OCI-LY1 (cell line): Measurements from ENCODE around the gene SETDB1.

ENCODE experiments used
- H2AFZ ChIP-seq: fragments of 200-600 bp; sonication (generic), shearing (Covaris generic); 2 replicates; pipeline ENCODE4 v1.6.0; 2014; ENCODE audit warnings: antibody characterized with exemption, mild to moderate bottlenecking, low read length
- H3F3A ChIP-seq: fragments of 200-600 bp; sonication (generic), shearing (Covaris generic); 2 replicates; pipeline ENCODE4 v1.6.0; 2014; ENCODE audit warnings: mild to moderate bottlenecking, antibody characterized with exemption, low read length, moderate library complexity; ENCODE audit not compliant: insufficient read depth
- H3K27ac ChIP-seq: fragments of 200-600 bp; sonication (generic); 2 replicates; pipeline ENCODE4 v1.5.1; 2014; ENCODE audit warnings: low read length, mixed run types, mild to moderate bottlenecking, low read depth; ENCODE audit not compliant: poor library complexity, severe bottlenecking
- H3K27me3 ChIP-seq: fragments of 200-600 bp; sonication (generic); 2 replicates; pipeline ENCODE4 v1.6.0; 2014; ENCODE audit warnings: antibody characterized with exemption, mild to moderate bottlenecking, low read length, moderate library complexity; ENCODE audit not compliant: insufficient read depth
- H3K36me3 ChIP-seq: fragments of 200-600 bp; sonication (generic); 2 replicates; pipeline ENCODE4 v1.6.1; 2014; ENCODE audit warnings: mild to moderate bottlenecking, antibody characterized with exemption, low read length, moderate library complexity, mixed read lengths; ENCODE audit not compliant: insufficient read depth
- H3K4me1 ChIP-seq: fragments of 200-600 bp; sonication (generic); 2 replicates; pipeline ENCODE4 v1.5.1; 2014; ENCODE audit warnings: mild to moderate bottlenecking, low read length, moderate library complexity; ENCODE audit not compliant: insufficient read depth, severe bottlenecking
- H3K4me2 ChIP-seq: fragments of 200-600 bp; sonication (generic), shearing (Covaris generic); 2 replicates; pipeline ENCODE4 v1.6.1; 2014; ENCODE audit warnings: low read length
- H3K4me3 ChIP-seq: fragments of 200-600 bp; sonication (generic); 2 replicates; pipeline ENCODE4 v1.5.1; 2014; ENCODE audit warnings: low read length, low read depth, mild to moderate bottlenecking, mixed read lengths; ENCODE audit not compliant: poor library complexity, severe bottlenecking
- H3K79me2 ChIP-seq: fragments of 200-600 bp; shearing (Covaris generic); 2 replicates; pipeline ENCODE4 v1.6.1; 2016; ENCODE audit warnings: mixed run types, low read length, mixed read lengths; ENCODE audit not compliant: insufficient read depth
- H3K9ac ChIP-seq: fragments of 200-600 bp; sonication (generic), shearing (Covaris generic); 2 replicates; pipeline ENCODE4 v1.6.1; 2014; ENCODE audit warnings: mild to moderate bottlenecking, low read length, mixed read lengths
- H3K9me2 ChIP-seq: fragments of 200-600 bp; sonication (generic), shearing (Covaris generic); 2 replicates; pipeline ENCODE4 v1.6.1; 2014; ENCODE audit warnings: low read depth, mild to moderate bottlenecking, low read length, mixed read lengths
- H3K9me3 ChIP-seq: fragments of 200-600 bp; shearing (Covaris generic); 2 replicates; pipeline ENCODE4 v1.6.1; 2014; ENCODE audit warnings: low read length, mixed read lengths
- H4K20me1 ChIP-seq: fragments of 200-600 bp; sonication (generic), shearing (Covaris generic); 2 replicates; pipeline ENCODE4 v1.6.0; 2016; ENCODE audit warnings: mild to moderate bottlenecking, low read length; ENCODE audit not compliant: insufficient read depth
- CTCF ChIP-seq: fragments of 200-600 bp; sonication (generic), shearing (Covaris generic); IDR thresholded peaks from 2 replicates; pipeline ENCODE4 v1.5.1; 2017; ENCODE audit warnings: mild to moderate bottlenecking, antibody characterized with exemption, low read length, moderate library complexity, mixed read lengths
- EZH2 ChIP-seq: fragments of 200-600 bp; sonication (generic), shearing (Covaris generic); IDR thresholded peaks from 2 replicates; pipeline ENCODE4 v1.8.0; 2017; ENCODE audit warnings: borderline replicate concordance, mixed run types, mild to moderate bottlenecking, antibody characterized with exemption, low read length, moderate library complexity, mixed read lengths

SETDB1 gene

GRCh38 chr1:150954708-150955107 lies 28.5 kb downstream of the SETDB1 start:
- Histone ChIP-seq H3K79me2 (no peaks in the 10 kb centered on the region), H4K20me1 (no peaks in the 10 kb centered on the region), H3K4me1 (no peaks in the 10 kb centered on the region), H3K27ac (no peak overlapping the region), H3F3A (no peaks in the 10 kb centered on the region), H3K4me2 (no peak overlapping the region), H3K9me2 (no peaks in the 10 kb centered on the region), H3K36me3 (peaks cover 84% of the 10 kb centered on the region), H3K4me3 (no peak overlapping the region), H2AFZ (no peak overlapping the region), H3K9ac (no peak overlapping the region), H3K9me3 (no peaks in the 10 kb centered on the region), H3K27me3 (no peaks in the 10 kb centered on the region)
- TF ChIP-seq EZH2 (no peak), CTCF (no peak)

GRCh38 chr1:150955280-150955679 lies 29.1 kb downstream of the SETDB1 start:
- H3K27me3 ChIP-seq, result no peaks in the 10 kb centered on the region
- peaks cover 84% of the 10 kb centered on the region for H3K36me3 ChIP-seq
- no peak overlapping the region for H3K4me3 ChIP-seq
- H3K9me3 ChIP-seq, result no peaks in the 10 kb centered on the region
- H3K79me2 ChIP-seq, result no peaks in the 10 kb centered on the region
- no peak overlapping the region for H3K27ac ChIP-seq
- H3K4me2 ChIP-seq, result no peak overlapping the region
- no peaks in the 10 kb centered on the region for H3K4me1 ChIP-seq
- H3K9me2 ChIP-seq, result no peaks in the 10 kb centered on the region
- TF ChIP-seq CTCF (no peak), EZH2 (no peak)
- no peaks in the 10 kb centered on the region for H4K20me1 ChIP-seq
- no peaks in the 10 kb centered on the region for H3F3A ChIP-seq
- no peak overlapping the region for H3K9ac ChIP-seq
- H2AFZ ChIP-seq, result no peak overlapping the region

- no peaks in the 10 kb centered on the region for H3K4me1 ChIP-seq
- no peak overlapping the region for H3K9ac ChIP-seq
- no peak overlapping the region for H3K4me3 ChIP-seq
- no peaks in the 10 kb centered on the region for H3K79me2 ChIP-seq
- H3K9me3 ChIP-seq, result no peaks in the 10 kb centered on the region
- no peaks in the 10 kb centered on the region for H4K20me1 ChIP-seq
- H3K27me3 ChIP-seq, result no peaks in the 10 kb centered on the region
- H3K27ac ChIP-seq, result no peak overlapping the region
- no peaks in the 10 kb centered on the region for H3K9me2 ChIP-seq
- no peak overlapping the region for H3K4me2 ChIP-seq
- no peak overlapping the region for H2AFZ ChIP-seq
- H3K36me3 ChIP-seq, result peaks cover 85% of the 10 kb centered on the region
- H3F3A ChIP-seq, result no peaks in the 10 kb centered on the region
- TF ChIP-seq EZH2 (no peak), CTCF (no peak)
These were observed 31.5 kb downstream of the SETDB1 start for GRCh38 chr1:150957666-150958065.
